SK-N-SH (cell line): ENCODE results near the gene C12orf43.

Experiments used
- NFIC ChIP-seq: IDR thresholded peaks from 2 replicates; pipeline ENCODE4 v1.4.0; 2012; ENCODE audit warnings: borderline replicate concordance
- TAF1 ChIP-seq: IDR thresholded peaks from 2 replicates; pipeline ENCODE4 v1.6.1; 2012; ENCODE audit warnings: low read depth, mild to moderate bottlenecking, low read length, moderate library complexity, borderline replicate concordance
- TF ChIP-seq, protein P1 (sequence below): fragments of 200-600 bp; sonication (generic); IDR thresholded peaks from 2 replicates; pipeline ENCODE4 v1.6.1; 2017; ENCODE audit warnings: antibody characterized with exemption, mild to moderate bottlenecking, moderate library complexity
- TF ChIP-seq, protein P2 (sequence below): IDR thresholded peaks from 2 replicates; pipeline ENCODE4; 2012

DNA sequence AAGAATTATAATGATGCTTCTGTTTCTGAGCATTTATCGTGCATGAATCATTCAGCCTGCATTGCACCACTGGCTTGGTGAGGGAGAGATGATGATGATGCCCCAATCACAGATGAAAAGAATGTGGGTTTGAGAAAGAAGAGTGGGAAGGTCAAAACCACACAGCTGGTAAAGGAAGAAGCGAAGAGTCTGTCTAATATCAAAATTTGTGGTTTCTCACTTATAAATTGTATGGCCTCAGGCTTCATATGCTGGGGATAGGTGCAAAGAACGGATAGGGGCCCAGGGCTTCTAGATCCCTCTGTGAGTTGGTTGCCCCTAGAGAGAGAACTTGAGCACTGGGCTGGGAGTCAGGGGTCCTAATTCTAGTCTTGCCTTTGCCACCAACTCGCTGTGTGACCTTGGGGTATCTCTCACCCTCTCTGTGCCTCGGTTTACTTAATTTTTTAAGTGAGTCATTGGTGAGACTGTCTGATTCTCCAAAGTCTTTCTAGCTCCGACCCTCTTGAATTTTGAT, 20.6 kb upstream of the C12orf43 start:
- TF ChIP-seq, protein P1, sequence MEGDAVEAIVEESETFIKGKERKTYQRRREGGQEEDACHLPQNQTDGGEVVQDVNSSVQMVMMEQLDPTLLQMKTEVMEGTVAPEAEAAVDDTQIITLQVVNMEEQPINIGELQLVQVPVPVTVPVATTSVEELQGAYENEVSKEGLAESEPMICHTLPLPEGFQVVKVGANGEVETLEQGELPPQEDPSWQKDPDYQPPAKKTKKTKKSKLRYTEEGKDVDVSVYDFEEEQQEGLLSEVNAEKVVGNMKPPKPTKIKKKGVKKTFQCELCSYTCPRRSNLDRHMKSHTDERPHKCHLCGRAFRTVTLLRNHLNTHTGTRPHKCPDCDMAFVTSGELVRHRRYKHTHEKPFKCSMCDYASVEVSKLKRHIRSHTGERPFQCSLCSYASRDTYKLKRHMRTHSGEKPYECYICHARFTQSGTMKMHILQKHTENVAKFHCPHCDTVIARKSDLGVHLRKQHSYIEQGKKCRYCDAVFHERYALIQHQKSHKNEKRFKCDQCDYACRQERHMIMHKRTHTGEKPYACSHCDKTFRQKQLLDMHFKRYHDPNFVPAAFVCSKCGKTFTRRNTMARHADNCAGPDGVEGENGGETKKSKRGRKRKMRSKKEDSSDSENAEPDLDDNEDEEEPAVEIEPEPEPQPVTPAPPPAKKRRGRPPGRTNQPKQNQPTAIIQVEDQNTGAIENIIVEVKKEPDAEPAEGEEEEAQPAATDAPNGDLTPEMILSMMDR, result no peak
- peak; percentile 18; the same call in 1 of the 2 replicates for TF ChIP-seq NFIC
- TF ChIP-seq, protein P2, sequence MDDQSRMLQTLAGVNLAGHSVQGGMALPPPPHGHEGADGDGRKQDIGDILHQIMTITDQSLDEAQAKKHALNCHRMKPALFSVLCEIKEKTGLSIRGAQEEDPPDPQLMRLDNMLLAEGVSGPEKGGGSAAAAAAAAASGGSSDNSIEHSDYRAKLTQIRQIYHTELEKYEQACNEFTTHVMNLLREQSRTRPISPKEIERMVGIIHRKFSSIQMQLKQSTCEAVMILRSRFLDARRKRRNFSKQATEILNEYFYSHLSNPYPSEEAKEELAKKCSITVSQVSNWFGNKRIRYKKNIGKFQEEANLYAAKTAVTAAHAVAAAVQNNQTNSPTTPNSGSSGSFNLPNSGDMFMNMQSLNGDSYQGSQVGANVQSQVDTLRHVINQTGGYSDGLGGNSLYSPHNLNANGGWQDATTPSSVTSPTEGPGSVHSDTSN, result no peak
- no peak for TF ChIP-seq TAF1
